Activated T-cell treated with anti-CD3 and anti-CD28 coated beads, Interleukin-2, amount 50 U/mL, for 48 hours (primary cell): Measurements from ENCODE around the gene TLE7.

Experiments used
- DNase-seq, 2 experiments: peaks; one replicate each; pipeline ENCODE4 v3.0.0-alpha.2; 2020

The TLE7 gene

GRCh38 chr16:71443714-71444113, 1.9 kb upstream of the TLE7 start:
- DNase-seq, result no peak

- peak; percentile 48 to 64 for DNase-seq
Measured at GRCh38 chr16:71441348-71442050, 355 bp downstream of the TLE7 start.

- DNase-seq, result peak; percentile 39 to 41
Measured at GRCh38 chr16:71440669-71441347, 1.0 kb downstream of the TLE7 start.

- DNase-seq, result no peak
Measured at GRCh38 chr16:71439523-71439922, 2.3 kb downstream of the TLE7 start.

GRCh38 chr16:71436473-71436872, 5.4 kb downstream of the TLE7 start:
- no peak for DNase-seq

GRCh38 chr16:71432906-71433305, 8.9 kb downstream of the TLE7 start:
- DNase-seq, result no peak

GRCh38 chr16:71431991-71432390, 9.9 kb downstream of the TLE7 start:
- no peak for DNase-seq

GRCh38 chr16:71431176-71431575, 10.7 kb downstream of the TLE7 start:
- DNase-seq, result no peak

GRCh38 chr16:71430744-71431143, 11.1 kb downstream of the TLE7 start:
- no peak for DNase-seq

- no peak for DNase-seq
Measured at GRCh38 chr16:71429581-71429980, 12.3 kb downstream of the TLE7 start.

GRCh38 chr16:71428883-71429282, 13.0 kb downstream of the TLE7 start:
- no peak for DNase-seq

- DNase-seq, result no peak
Measured at GRCh38 chr16:71428385-71428784, 13.5 kb downstream of the TLE7 start.

- no peak for DNase-seq
Measured at GRCh38 chr16:71426880-71427615, 14.8 kb downstream of the TLE7 start.

- peak; percentile 73 to 77 for DNase-seq
Measured at GRCh38 chr16:71426069-71426879, 15.6 kb downstream of the TLE7 start.

- no peak for DNase-seq
Measured at GRCh38 chr16:71425746-71426068, 16.1 kb downstream of the TLE7 start.

GRCh38 chr16:71424626-71425025, 17.2 kb downstream of the TLE7 start:
- DNase-seq, result no peak

- DNase-seq, result no peak
Measured at GRCh38 chr16:71423865-71424264, 18.0 kb downstream of the TLE7 start.

GRCh38 chr16:71423016-71423415, 18.8 kb downstream of the TLE7 start:
- no peak for DNase-seq

GRCh38 chr16:71421911-71422310, 19.9 kb downstream of the TLE7 start:
- peak; percentile 51 to 56 for DNase-seq

- no peak for DNase-seq
Measured at GRCh38 chr16:71414038-71414437, 27.8 kb downstream of the TLE7 start.

- DNase-seq, result no peak
Measured at GRCh38 chr16:71413341-71413740, 28.5 kb downstream of the TLE7 start.

GRCh38 chr16:71412270-71413160, 29.3 kb downstream of the TLE7 start:
- DNase-seq, result peak; percentile 75 to 76
